Measurements from ENCODE around the gene SRRM1. TPM values are rescaled to one million over a fixed set of nuclear protein-coding genes. Genes with fewer than 3 reads are reported as not detected.
A peak's percentile ranks its signal among the peaks of the same experiment; 100 is the strongest.

Gene SRRM1
- total and polyA plus RNA-seq, 9 of the 15 experiments (the other 6 are each of a cell fraction or from before 2014, with no cell fraction given) = 54.5 to 268 (median 115) TPM

- TF ChIP-seq E2F3 (CRISPR knock-in tag; IDR thresholded peaks at IDR 0.05) (no peak), SMAD2 (IDR thresholded peaks at IDR 0.05; ENCODE audit: low read depth, low read length) (no peak), ZFP1 (CRISPR knock-in tag; IDR thresholded peaks at IDR 0.05) (no peak), NCOA2 (IDR thresholded peaks at IDR 0.05; ENCODE audit: partially characterized antibody in 2 of 2) (no peak), ZBTB8A (IDR thresholded peaks at IDR 0.05; ENCODE audit: partially characterized antibody) (no peak), TFAM (CRISPR knock-in tag; conservative IDR thresholded peaks at IDR 0.05) (no peak), HMGN3 (IDR thresholded peaks at IDR 0.05; ENCODE audit: borderline replicate concordance, extremely low read depth, insufficient read length, low read depth, low read length) (no peak), BRD4 (IDR thresholded peaks at IDR 0.05) (no peak), PHB (CRISPR knock-in tag; IDR thresholded peaks at IDR 0.05) (no peak), BCOR (IDR thresholded peaks at IDR 0.05) (peak; percentile 47; the same call in 1 of the 2 replicates), EP400 (IDR thresholded peaks at IDR 0.05) (no peak), MEF2D (tag; conservative IDR thresholded peaks at IDR 0.05; ENCODE audit: low read depth) (no peak), ZNF316 (IDR thresholded peaks at IDR 0.05) (no peak), TGIF2 (CRISPR knock-in tag; IDR thresholded peaks at IDR 0.05) (no peak), PTTG1 (tag; IDR thresholded peaks at IDR 0.05; ENCODE audit: low read depth) (no peak), L3MBTL2 (IDR thresholded peaks at IDR 0.05) (peak; percentile 55), ZNF263 (CRISPR knock-in tag; IDR thresholded peaks at IDR 0.05; ENCODE audit: borderline replicate concordance) (no peak), PHF21A (IDR thresholded peaks at IDR 0.05; ENCODE audit: borderline replicate concordance, low read depth) (0 out of 2 replicates have a peak, but pooled peaks have one; percentile 77), SREBF1 (IDR thresholded peaks at IDR 0.05; ENCODE audit: borderline replicate concordance, low read depth, low read length) (no peak), POLR3A (IDR thresholded peaks at IDR 0.05; ENCODE audit: borderline replicate concordance, extremely low read depth, insufficient read depth, insufficient read length) (no peak), ZBTB5 (IDR thresholded peaks at IDR 0.05) (no peak), ZNF282 (CRISPR knock-in tag; IDR thresholded peaks at IDR 0.05) (no peak), RB1 (IDR thresholded peaks at IDR 0.05; ENCODE audit: low read depth) (no peak), BCL6 (CRISPR knock-in tag; IDR thresholded peaks at IDR 0.05) (no peak)
- TF ChIP-seq, protein P1, sequence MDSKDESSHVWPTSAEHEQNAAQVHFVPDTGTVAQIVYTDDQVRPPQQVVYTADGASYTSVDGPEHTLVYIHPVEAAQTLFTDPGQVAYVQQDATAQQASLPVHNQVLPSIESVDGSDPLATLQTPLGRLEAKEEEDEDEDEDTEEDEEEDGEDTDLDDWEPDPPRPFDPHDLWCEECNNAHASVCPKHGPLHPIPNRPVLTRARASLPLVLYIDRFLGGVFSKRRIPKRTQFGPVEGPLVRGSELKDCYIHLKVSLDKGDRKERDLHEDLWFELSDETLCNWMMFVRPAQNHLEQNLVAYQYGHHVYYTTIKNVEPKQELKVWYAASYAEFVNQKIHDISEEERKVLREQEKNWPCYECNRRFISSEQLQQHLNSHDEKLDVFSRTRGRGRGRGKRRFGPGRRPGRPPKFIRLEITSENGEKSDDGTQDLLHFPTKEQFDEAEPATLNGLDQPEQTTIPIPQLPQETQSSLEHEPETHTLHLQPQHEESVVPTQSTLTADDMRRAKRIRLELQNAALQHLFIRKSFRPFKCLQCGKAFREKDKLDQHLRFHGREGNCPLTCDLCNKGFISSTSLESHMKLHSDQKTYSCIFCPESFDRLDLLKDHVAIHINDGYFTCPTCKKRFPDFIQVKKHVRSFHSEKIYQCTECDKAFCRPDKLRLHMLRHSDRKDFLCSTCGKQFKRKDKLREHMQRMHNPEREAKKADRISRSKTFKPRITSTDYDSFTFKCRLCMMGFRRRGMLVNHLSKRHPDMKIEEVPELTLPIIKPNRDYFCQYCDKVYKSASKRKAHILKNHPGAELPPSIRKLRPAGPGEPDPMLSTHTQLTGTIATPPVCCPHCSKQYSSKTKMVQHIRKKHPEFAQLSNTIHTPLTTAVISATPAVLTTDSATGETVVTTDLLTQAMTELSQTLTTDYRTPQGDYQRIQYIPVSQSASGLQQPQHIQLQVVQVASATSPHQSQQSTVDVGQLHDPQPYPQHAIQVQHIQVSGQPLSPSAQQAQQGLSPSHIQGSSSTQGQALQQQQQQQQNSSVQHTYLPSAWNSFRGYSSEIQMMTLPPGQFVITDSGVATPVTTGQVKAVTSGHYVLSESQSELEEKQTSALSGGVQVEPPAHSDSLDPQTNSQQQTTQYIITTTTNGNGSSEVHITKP (IDR thresholded peaks at IDR 0.05; ENCODE audit: partially characterized antibody) = peak; percentile 93
Observed at GRCh38 chr1:24705260-24706073, 62.4 kb downstream of the SRRM1 start (continued).
